ENCODE results near the gene TBC1D28. TPM values are rescaled to one million over a fixed set of nuclear protein-coding genes. Genes with fewer than 3 reads are reported as not detected.
"Not testable (repeated sequence)": the region's sequence is repeated elsewhere in the genome, so short reads cannot be mapped to it uniquely, and the experiment has no call there.

Gene TBC1D28
- total and polyA plus RNA-seq, 2 of the 13 experiments (the other 11 are each of a cell fraction or from before 2014, with no cell fraction given), result 0.03 TPM; not detected in 1

DNA sequence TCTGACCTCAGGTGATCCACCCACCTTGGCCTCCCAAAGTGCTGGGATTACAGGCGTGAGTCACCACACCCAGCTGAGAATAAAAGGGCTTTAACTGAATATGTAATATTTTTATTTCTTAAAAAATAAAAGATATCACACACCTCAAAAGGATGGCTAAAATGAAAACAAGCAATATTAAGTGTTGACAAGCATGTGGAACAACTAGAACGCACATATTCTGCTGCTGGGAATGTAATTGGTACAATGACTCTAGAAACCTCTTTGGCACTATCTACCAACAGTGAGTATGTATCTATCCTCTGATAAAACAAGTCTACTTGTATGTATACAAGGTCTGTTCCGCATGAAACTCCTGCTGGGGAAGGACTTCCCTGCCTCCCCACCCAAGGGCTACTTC lies 32.7 kb upstream of the TBC1D28 start:
- WGBS (ENCODE audit: low lambda C conversion rate), result 99% methylated on average over 3 of the region's 3 CpGs
- CTCF ChIA-PET (ENCODE audit: low intra/inter-chr PET ratio, low total read pairs); H3K4me3 ChIP-seq (replicated peaks in 1 of 3; ENCODE audit: insufficient read depth in 1 of 3, low read depth in 2 of 3, low read length in 3 of 3); BruUV-seq (replicated peaks); H3K4me2 ChIP-seq (ENCODE audit: low read depth, low read length); H3K27ac ChIP-seq (ENCODE audit: extremely low read length, insufficient read depth, low read length); H3K27me3 ChIP-seq (ENCODE audit: control insufficient read depth in 1 of 2, insufficient read depth in 2 of 2, low read length in 2 of 2); ATAC-seq; FAIRE-seq; H3K9ac ChIP-seq (ENCODE audit: insufficient read depth, low read depth, low read length); in situ Hi-C loops (cut with HindIII; ENCODE audit: extremely low pct_ligation_motif_present, low pct_unique_long_range_greater_than_20kb); intact Hi-C loops (cut with micrococcal nuclease; ENCODE audit: unreplicated experiment); H3K4me1 ChIP-seq (ENCODE audit: insufficient read depth, low read length); H4K20me1 ChIP-seq (ENCODE audit: insufficient read depth, low read length); H2AFZ ChIP-seq (ENCODE audit: low read length); H3K9me3 ChIP-seq (ENCODE audit: low read length); POLR2A ChIA-PET; H3K36me3 ChIP-seq (replicated peaks in 1 of 2; ENCODE audit: control insufficient read depth in 1 of 2, insufficient read depth in 2 of 2, low read length in 2 of 2); DNase-seq (ENCODE audit: low spot score); H3K79me2 ChIP-seq (ENCODE audit: insufficient read depth, low read length): not testable (repeated sequence)
- TF ChIP-seq ZNF7 (CRISPR knock-in tag; IDR thresholded peaks at IDR 0.05), result peak; percentile 88

- H3K9me3 ChIP-seq (ENCODE audit: low read length); H3K9ac ChIP-seq (ENCODE audit: insufficient read depth, low read depth, low read length); H2AFZ ChIP-seq (ENCODE audit: low read length); H3K79me2 ChIP-seq (ENCODE audit: insufficient read depth, low read length); CTCF ChIA-PET (ENCODE audit: low intra/inter-chr PET ratio, low total read pairs); H3K4me3 ChIP-seq (replicated peaks in 1 of 3; ENCODE audit: insufficient read depth in 1 of 3, low read depth in 2 of 3, low read length in 3 of 3); POLR2A ChIA-PET; H3K4me2 ChIP-seq (ENCODE audit: low read depth, low read length); H4K20me1 ChIP-seq (ENCODE audit: insufficient read depth, low read length); intact Hi-C loops (cut with micrococcal nuclease; ENCODE audit: unreplicated experiment); H3K27ac ChIP-seq (ENCODE audit: extremely low read length, insufficient read depth, low read length); BruUV-seq (replicated peaks); in situ Hi-C loops (cut with HindIII; ENCODE audit: extremely low pct_ligation_motif_present, low pct_unique_long_range_greater_than_20kb); ATAC-seq; H3K27me3 ChIP-seq (ENCODE audit: control insufficient read depth in 1 of 2, insufficient read depth in 2 of 2, low read length in 2 of 2); H3K36me3 ChIP-seq (replicated peaks in 1 of 2; ENCODE audit: control insufficient read depth in 1 of 2, insufficient read depth in 2 of 2, low read length in 2 of 2); FAIRE-seq; H3K4me1 ChIP-seq (ENCODE audit: insufficient read depth, low read length); DNase-seq (ENCODE audit: low spot score): not testable (repeated sequence)
- WGBS (ENCODE audit: low lambda C conversion rate), result 98% methylated on average over 62 of the region's 102 CpGs
Observed at GRCh38 chr17:18672395-18673227, 28.4 kb upstream of the TBC1D28 start.

GRCh38 chr17:18668625-18669024 lies 24.4 kb upstream of the TBC1D28 start:
- H3K27ac ChIP-seq (ENCODE audit: extremely low read length, insufficient read depth, low read length); H3K4me2 ChIP-seq (ENCODE audit: low read depth, low read length); H3K36me3 ChIP-seq (replicated peaks in 1 of 2; ENCODE audit: control insufficient read depth in 1 of 2, insufficient read depth in 2 of 2, low read length in 2 of 2); H3K79me2 ChIP-seq (ENCODE audit: insufficient read depth, low read length); POLR2A ChIA-PET; H2AFZ ChIP-seq (ENCODE audit: low read length); H3K9me3 ChIP-seq (ENCODE audit: low read length); BruUV-seq (replicated peaks); intact Hi-C loops (cut with micrococcal nuclease; ENCODE audit: unreplicated experiment); CTCF ChIA-PET (ENCODE audit: low intra/inter-chr PET ratio, low total read pairs); H3K9ac ChIP-seq (ENCODE audit: insufficient read depth, low read depth, low read length); DNase-seq (ENCODE audit: low spot score); H3K27me3 ChIP-seq (ENCODE audit: control insufficient read depth in 1 of 2, insufficient read depth in 2 of 2, low read length in 2 of 2); H4K20me1 ChIP-seq (ENCODE audit: insufficient read depth, low read length); H3K4me3 ChIP-seq (replicated peaks in 1 of 3; ENCODE audit: insufficient read depth in 1 of 3, low read depth in 2 of 3, low read length in 3 of 3); in situ Hi-C loops (cut with HindIII; ENCODE audit: extremely low pct_ligation_motif_present, low pct_unique_long_range_greater_than_20kb); ATAC-seq; H3K4me1 ChIP-seq (ENCODE audit: insufficient read depth, low read length); FAIRE-seq: not testable (repeated sequence)
- 92% methylated on average over 1 of the region's 1 CpG for WGBS (ENCODE audit: low lambda C conversion rate)

DNA sequence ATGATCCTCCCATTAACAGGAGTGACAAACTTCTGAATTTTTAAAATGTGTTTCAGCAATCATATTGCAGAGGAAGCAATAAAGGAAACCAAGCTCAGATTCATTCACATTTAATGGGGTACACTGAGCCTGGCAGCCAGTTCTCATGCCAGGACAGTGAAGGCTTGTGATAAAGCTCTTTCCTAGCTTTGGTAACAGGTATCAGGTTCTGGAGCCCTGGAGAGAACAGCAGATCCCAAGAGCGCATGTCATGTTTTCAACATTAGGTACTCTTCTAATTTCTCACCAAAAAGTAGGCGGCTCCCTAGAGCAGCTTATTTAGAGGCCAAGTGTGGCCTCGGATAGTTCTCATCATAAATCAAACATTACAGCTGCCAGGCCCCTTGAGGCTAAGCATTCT lies 23.3 kb upstream of the TBC1D28 start:
- H3K4me1 ChIP-seq (ENCODE audit: insufficient read depth, low read length); H4K20me1 ChIP-seq (ENCODE audit: insufficient read depth, low read length); H3K9ac ChIP-seq (ENCODE audit: insufficient read depth, low read depth, low read length); H3K79me2 ChIP-seq (ENCODE audit: insufficient read depth, low read length); ATAC-seq; BruUV-seq (replicated peaks); H2AFZ ChIP-seq (ENCODE audit: low read length); H3K4me2 ChIP-seq (ENCODE audit: low read depth, low read length); H3K27ac ChIP-seq (ENCODE audit: extremely low read length, insufficient read depth, low read length); in situ Hi-C loops (cut with HindIII; ENCODE audit: extremely low pct_ligation_motif_present, low pct_unique_long_range_greater_than_20kb); CTCF ChIA-PET (ENCODE audit: low intra/inter-chr PET ratio, low total read pairs); POLR2A ChIA-PET; FAIRE-seq; H3K36me3 ChIP-seq (replicated peaks in 1 of 2; ENCODE audit: control insufficient read depth in 1 of 2, insufficient read depth in 2 of 2, low read length in 2 of 2); intact Hi-C loops (cut with micrococcal nuclease; ENCODE audit: unreplicated experiment); H3K9me3 ChIP-seq (ENCODE audit: low read length); DNase-seq (ENCODE audit: low spot score); H3K4me3 ChIP-seq (replicated peaks in 1 of 3; ENCODE audit: insufficient read depth in 1 of 3, low read depth in 2 of 3, low read length in 3 of 3); H3K27me3 ChIP-seq (ENCODE audit: control insufficient read depth in 1 of 2, insufficient read depth in 2 of 2, low read length in 2 of 2): not testable (repeated sequence)
- WGBS (ENCODE audit: low lambda C conversion rate), result 89% methylated on average over 3 of the region's 3 CpGs

Measured in HepG2 (cell line).